ENCODE measurements around the gene LINC00237.

The LINC00237 gene

DNA sequence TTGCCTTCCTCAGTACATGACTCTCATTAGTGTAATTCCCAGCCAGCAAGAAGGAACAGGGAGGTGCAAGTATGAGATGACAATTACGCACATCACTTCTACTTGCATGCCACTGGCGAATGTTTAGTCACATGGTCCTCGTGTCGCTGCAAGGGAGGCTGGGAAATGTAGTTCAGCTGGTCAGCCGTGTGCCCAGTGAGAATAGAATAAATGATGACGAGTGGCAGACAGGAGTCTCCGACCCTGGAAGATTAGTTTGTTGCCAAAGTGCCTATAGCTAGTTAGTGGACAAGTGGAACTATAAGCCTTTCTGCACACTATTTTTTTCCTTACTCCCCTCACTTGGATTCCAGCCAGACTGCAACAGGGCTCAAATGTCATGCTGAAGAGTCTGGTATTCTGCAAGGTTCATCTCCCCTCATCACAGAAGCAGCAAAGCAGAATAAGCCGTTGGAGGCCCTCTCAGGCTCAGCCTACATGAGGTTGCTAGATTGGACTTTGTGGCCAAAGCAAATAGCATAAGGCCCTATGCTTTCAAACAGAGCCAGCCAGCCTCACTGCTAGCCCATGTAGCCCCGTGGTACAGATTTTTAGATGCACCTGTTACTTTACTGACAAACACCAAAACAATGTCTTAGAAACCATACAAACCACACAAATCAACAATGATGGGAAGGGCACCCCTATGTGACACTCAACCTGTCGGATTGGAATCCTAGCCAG, 9.7 kb downstream of the LINC00237 start:
- peak; percentile 75 for DNase-seq

DNA sequence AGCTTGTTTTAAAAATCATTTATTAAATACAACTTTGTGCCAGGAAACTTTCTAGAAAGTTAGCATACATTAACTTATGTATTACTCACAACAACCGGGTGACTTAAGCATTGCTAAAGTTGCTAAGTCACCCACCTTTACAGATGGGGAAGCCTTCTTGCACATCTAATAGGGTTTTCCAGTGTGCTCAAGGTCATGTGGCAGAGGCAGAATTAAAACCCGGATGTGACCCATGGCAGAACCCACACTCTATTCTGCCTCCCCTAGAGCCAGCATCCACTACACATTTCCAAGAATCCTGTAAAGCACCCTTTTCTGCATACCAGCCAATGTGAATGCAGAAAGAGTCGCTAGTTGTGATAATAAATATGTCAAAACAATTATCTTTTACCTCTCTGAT, 13.4 kb downstream of the LINC00237 start:
- DNase-seq = no peak

- no peak for DNase-seq
Measured at GRCh38 chr20:21090721-21091120, 15.4 kb downstream of the LINC00237 start.

GRCh38 chr20:21090111-21090618, 16.0 kb downstream of the LINC00237 start:
- no peak for DNase-seq

DNA sequence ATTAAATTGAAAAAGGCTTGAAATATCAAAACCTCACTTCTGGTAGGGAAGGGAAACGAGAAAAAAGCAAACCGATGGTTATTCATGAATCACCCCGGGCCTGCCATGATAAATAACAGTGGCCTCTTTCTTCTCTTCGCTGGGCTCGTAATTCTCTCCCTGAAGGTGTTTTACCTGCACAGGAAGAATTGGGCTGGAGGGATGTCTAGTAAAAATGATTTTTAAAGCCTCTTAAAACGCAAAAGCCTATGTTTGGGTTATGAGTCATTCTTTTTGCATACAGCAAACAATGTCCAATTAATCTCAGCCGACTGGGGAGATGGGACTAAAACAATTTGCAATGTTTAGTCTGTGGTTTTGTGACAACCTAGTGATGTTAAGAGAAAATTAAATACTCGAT, 16.8 kb downstream of the LINC00237 start:
- no peak for DNase-seq

GRCh38 chr20:21087862-21088540, 18.2 kb downstream of the LINC00237 start:
- DNase-seq = no peak

- DNase-seq = no peak
Measured at GRCh38 chr20:21083825-21084325, 22.3 kb downstream of the LINC00237 start.

- no peak for DNase-seq
Measured at GRCh38 chr20:21082584-21082983, 23.6 kb downstream of the LINC00237 start.

GRCh38 chr20:21077809-21078345, 28.3 kb downstream of the LINC00237 start:
- DNase-seq = no peak

DNA sequence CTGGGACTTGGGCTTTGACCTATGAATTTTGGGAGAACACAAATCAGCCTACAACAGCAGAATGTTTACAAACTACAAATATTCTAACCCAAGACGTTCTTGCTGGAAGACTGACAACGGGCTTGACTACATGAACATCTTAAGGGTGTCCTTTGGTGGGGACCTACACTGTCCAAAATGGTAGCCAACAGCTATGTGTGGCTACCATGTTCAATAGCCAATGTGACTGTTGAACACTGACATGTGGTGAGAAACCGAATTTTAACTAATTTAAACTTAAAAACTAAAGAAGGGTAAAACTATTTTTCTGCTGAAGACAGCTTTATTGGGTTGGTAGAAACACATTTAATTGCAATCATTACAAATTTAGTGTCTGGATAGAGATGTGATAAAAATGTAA, 30.1 kb downstream of the LINC00237 start:
- no peak for DNase-seq

DNA sequence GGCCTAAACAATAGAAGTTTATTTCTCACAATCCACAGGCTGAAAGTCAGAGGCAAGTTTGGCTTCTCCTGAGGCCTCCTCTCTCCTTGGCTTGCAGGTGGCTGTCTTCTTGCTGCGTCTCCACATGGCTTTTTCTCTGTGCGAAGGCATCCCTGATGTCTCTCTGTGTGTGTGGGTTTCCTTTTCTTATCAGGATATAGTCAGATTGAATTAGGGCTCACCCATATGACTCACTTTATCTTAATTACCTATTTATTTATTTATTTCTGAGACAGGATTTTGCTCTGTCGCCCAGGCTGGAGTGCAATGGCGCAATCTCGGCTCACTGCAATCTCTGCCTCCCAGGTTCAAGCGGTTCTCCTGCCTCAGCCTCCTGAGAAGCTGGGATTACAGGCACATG, 30.7 kb downstream of the LINC00237 start:
- no peak for DNase-seq

GRCh38 chr20:21074605-21075336, 31.4 kb downstream of the LINC00237 start:
- DNase-seq = no peak

GRCh38 chr20:21067255-21067654, 38.9 kb downstream of the LINC00237 start:
- no peak for DNase-seq

GRCh38 chr20:21064924-21065323, 41.2 kb downstream of the LINC00237 start:
- no peak for DNase-seq

DNA sequence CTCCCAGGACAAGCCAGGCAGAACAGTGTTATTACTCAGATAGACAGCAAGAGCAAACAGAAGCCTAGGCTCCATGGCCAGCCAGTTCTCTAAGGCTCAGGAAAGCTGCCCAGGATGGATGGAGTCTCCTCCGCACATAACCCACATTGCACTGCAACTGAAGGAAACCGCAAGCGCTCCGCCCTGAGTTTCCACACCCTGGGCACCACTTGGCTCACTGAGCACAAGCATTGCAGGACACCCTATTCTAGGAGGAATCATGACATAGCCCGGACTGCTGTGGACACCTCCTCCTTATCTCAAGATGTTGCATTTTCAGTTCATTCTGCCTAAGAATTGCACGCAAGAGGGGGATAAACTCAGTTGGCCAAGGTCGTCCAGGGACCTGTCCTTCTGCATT, 42.9 kb downstream of the LINC00237 start:
- DNase-seq = no peak

DNA sequence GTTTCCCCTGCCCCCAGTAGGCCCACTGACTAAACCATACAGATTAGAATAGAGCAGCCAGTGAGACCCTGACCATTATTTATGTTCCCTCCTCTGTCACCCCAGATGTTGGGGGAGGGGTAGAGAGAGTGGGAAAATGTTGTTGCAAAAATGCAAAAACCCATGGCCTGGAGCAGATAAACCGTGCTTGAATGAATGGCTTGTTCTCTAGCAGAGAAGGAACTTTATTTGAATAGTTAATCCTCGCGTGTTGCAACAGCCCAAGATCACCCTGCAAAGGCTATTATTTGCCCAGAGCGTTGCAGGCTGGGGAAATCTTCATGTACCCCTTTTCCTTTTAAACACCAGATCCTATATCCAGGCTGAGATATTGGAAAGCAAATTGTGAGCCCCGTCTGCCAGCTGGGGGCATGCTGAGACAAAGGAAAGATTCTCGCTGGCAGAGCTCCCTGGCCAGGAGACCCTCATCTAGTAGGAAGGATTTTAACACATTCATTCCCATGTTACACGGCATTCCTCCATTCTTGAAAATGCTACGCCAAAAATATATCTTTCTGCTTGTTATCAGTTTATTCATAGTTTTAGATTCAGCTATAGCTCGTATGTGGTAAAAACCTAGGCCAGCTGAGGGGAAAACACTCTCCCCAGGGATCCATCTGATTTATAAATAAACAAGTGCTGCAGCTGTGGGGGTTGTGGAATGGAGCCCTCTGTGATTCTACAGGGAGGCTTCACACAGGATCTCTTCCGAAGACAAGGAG, 53.0 kb downstream of the LINC00237 start:
- peak; percentile 16 for DNase-seq

GRCh38 chr20:21052686-21053001, 53.5 kb downstream of the LINC00237 start:
- DNase-seq = no peak

DNA sequence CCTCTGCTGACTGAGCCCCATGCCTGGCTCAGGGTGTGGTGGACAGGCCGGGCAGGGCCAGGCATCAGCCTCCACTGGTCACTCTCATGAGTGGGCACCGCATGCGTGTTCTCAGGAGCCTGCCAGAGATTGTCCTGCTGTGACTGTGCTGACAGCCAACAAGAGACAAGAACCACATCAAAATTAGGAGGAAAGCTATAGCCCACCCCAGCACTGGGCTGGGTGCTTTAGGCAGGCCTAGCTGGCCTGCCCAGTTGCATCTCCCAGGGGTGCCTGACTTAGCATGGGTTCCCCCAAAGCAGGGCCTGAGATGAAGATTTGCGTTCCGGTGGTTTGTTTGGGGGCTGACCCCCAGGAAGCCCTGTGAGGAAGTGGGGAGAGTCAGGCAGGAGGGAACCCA, 53.9 kb downstream of the LINC00237 start:
- DNase-seq = no peak

GRCh38 chr20:21050710-21051109, 55.4 kb downstream of the LINC00237 start:
- DNase-seq = no peak

- DNase-seq = no peak
Measured at GRCh38 chr20:21049305-21049828, 56.8 kb downstream of the LINC00237 start.

- DNase-seq = peak; percentile 67
Measured at GRCh38 chr20:21048841-21049273, 57.3 kb downstream of the LINC00237 start.

GRCh38 chr20:21047981-21048380, 58.2 kb downstream of the LINC00237 start:
- no peak for DNase-seq

Data from NCI-H82 (cell line).